ENCODE results near the gene LPCAT1. TPM values are rescaled to one million over a fixed set of nuclear protein-coding genes. Genes with fewer than 3 reads are reported as not detected.

LPCAT1 gene
- total and polyA plus RNA-seq, 2 of the 13 experiments (the other 11 are each of a cell fraction or from before 2014, with no cell fraction given), result 29.8 to 90.6 TPM

DNA sequence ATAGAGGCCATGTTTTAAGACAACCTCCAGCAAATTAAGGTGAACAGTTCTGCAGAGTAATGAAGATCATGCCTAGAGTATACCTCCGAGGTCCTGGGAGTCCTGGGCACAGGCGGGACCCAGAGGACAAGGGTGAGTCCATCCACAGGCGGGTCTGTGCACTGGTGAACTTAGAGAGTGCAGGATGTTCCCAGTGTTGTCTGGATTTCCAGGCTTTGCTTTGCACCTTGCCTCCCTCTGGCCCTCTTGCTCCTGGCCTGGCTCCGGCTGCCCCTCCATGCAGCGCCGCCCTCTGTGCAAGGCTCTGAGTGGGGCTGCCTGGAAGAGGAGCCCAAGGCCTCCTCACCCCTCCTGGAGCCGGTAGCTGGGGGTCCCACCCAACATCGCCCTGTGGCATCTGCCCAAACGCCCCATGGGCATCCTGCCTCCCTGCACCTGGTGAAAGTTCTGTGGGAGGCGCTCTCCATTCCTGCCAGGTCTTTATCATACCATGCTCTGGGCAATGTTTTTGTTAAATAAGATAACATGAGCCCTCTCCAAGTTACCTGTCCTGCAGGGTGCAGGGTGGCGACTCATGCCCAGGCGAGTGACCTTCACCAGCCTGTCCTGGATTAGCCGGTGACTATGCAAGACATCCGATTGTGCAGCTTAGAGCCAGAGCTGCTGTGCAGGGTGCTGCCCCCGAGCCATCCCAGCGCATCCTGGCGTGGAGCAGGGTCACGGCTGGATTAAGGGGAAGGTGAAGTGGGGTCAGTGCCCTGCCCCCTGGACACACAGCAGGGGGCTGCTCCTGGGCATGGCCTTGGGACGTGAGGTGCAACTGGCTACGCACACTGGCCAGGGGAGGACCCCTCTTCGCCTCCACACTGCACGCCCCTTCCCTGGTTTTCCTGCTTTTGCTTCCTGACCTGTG, 41.3 kb upstream of the LPCAT1 start (continued):
- TF ChIP-seq, protein P1, sequence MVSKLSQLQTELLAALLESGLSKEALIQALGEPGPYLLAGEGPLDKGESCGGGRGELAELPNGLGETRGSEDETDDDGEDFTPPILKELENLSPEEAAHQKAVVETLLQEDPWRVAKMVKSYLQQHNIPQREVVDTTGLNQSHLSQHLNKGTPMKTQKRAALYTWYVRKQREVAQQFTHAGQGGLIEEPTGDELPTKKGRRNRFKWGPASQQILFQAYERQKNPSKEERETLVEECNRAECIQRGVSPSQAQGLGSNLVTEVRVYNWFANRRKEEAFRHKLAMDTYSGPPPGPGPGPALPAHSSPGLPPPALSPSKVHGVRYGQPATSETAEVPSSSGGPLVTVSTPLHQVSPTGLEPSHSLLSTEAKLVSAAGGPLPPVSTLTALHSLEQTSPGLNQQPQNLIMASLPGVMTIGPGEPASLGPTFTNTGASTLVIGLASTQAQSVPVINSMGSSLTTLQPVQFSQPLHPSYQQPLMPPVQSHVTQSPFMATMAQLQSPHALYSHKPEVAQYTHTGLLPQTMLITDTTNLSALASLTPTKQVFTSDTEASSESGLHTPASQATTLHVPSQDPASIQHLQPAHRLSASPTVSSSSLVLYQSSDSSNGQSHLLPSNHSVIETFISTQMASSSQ (IDR thresholded peaks at IDR 0.05; ENCODE audit: low read depth), result no peak
- TF ChIP-seq, protein P1 (CRISPR knock-in tag; IDR thresholded peaks at IDR 0.05; ENCODE audit: borderline replicate concordance), result peak; percentile 4; the same call in 1 of the 2 replicates
- TF ChIP-seq ZMYM2 (CRISPR knock-in tag; IDR thresholded peaks at IDR 0.05) (no peak), ZNF335 (CRISPR knock-in tag; IDR thresholded peaks at IDR 0.05) (no peak), ZNF614 (CRISPR knock-in tag; IDR thresholded peaks at IDR 0.05; ENCODE audit: borderline replicate concordance) (0 out of 2 replicates have a peak, but pooled peaks have one; percentile 24), SRSF9 (IDR thresholded peaks at IDR 0.05; ENCODE audit: borderline replicate concordance, insufficient read depth, low read depth, low read length, poor library complexity, severe bottlenecking) (no peak), RBM22 (optimal IDR thresholded peaks at IDR 0.05; ENCODE audit: low read length) (no peak), ZNF570 (CRISPR knock-in tag; IDR thresholded peaks at IDR 0.05; ENCODE audit: borderline replicate concordance) (no peak), ZNF549 (CRISPR knock-in tag; IDR thresholded peaks at IDR 0.05) (no peak), ZNF484 (CRISPR knock-in tag; IDR thresholded peaks at IDR 0.05; ENCODE audit: borderline replicate concordance, low read depth) (no peak), ZNF709 (CRISPR knock-in tag; IDR thresholded peaks at IDR 0.05) (no peak), POLR2G (IDR thresholded peaks at IDR 0.05; ENCODE audit: low read depth, low read length) (no peak), ADNP (CRISPR knock-in tag; IDR thresholded peaks at IDR 0.05) (no peak), NR2F6 (IDR thresholded peaks at IDR 0.05) (no peak), NR2F6 (CRISPR knock-in tag; IDR thresholded peaks at IDR 0.05) (peak; percentile 39; the same call in 1 of the 2 replicates), KLF11 (CRISPR knock-in tag; IDR thresholded peaks at IDR 0.05) (no peak), NFE2L2 (IDR thresholded peaks at IDR 0.05; ENCODE audit: low read length) (no peak), ZNF563 (CRISPR knock-in tag; IDR thresholded peaks at IDR 0.05) (peak; percentile 19; the same call in 1 of the 2 replicates), ZNF292 (CRISPR knock-in tag; IDR thresholded peaks at IDR 0.05; ENCODE audit: borderline replicate concordance, low read depth) (0 out of 2 replicates have a peak, but pooled peaks have one; percentile 10)
- TF ChIP-seq, protein P2, sequence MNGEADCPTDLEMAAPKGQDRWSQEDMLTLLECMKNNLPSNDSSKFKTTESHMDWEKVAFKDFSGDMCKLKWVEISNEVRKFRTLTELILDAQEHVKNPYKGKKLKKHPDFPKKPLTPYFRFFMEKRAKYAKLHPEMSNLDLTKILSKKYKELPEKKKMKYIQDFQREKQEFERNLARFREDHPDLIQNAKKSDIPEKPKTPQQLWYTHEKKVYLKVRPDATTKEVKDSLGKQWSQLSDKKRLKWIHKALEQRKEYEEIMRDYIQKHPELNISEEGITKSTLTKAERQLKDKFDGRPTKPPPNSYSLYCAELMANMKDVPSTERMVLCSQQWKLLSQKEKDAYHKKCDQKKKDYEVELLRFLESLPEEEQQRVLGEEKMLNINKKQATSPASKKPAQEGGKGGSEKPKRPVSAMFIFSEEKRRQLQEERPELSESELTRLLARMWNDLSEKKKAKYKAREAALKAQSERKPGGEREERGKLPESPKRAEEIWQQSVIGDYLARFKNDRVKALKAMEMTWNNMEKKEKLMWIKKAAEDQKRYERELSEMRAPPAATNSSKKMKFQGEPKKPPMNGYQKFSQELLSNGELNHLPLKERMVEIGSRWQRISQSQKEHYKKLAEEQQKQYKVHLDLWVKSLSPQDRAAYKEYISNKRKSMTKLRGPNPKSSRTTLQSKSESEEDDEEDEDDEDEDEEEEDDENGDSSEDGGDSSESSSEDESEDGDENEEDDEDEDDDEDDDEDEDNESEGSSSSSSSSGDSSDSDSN (CRISPR knock-in tag; IDR thresholded peaks at IDR 0.05), result no peak; the same call in 1 of the 2 replicates
- TF ChIP-seq, protein P3, sequence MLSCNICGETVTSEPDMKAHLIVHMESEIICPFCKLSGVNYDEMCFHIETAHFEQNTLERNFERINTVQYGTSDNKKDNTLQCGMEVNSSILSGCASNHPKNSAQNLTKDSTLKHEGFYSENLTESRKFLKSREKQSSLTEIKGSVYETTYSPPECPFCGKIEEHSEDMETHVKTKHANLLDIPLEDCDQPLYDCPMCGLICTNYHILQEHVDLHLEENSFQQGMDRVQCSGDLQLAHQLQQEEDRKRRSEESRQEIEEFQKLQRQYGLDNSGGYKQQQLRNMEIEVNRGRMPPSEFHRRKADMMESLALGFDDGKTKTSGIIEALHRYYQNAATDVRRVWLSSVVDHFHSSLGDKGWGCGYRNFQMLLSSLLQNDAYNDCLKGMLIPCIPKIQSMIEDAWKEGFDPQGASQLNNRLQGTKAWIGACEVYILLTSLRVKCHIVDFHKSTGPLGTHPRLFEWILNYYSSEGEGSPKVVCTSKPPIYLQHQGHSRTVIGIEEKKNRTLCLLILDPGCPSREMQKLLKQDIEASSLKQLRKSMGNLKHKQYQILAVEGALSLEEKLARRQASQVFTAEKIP (CRISPR knock-in tag; IDR thresholded peaks at IDR 0.05; ENCODE audit: borderline replicate concordance), result no peak

Data from HepG2 (cell line).